Measurements from ENCODE around the gene OR10C1.

Gene OR10C1

GRCh38 chr6:29477923-29478450 lies 38.9 kb downstream of the OR10C1 start:
- TF ChIP-seq, protein P1, sequence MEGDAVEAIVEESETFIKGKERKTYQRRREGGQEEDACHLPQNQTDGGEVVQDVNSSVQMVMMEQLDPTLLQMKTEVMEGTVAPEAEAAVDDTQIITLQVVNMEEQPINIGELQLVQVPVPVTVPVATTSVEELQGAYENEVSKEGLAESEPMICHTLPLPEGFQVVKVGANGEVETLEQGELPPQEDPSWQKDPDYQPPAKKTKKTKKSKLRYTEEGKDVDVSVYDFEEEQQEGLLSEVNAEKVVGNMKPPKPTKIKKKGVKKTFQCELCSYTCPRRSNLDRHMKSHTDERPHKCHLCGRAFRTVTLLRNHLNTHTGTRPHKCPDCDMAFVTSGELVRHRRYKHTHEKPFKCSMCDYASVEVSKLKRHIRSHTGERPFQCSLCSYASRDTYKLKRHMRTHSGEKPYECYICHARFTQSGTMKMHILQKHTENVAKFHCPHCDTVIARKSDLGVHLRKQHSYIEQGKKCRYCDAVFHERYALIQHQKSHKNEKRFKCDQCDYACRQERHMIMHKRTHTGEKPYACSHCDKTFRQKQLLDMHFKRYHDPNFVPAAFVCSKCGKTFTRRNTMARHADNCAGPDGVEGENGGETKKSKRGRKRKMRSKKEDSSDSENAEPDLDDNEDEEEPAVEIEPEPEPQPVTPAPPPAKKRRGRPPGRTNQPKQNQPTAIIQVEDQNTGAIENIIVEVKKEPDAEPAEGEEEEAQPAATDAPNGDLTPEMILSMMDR (conservative IDR thresholded peaks at IDR 0.05; ENCODE audit: low read depth, low read length), result no peak
- H3K4me3 ChIP-seq (ENCODE audit: low read depth, low read length), result no peak overlapping the region
- DNase-seq (ENCODE audit: low read depth), result no peak

- no peak for DNase-seq (ENCODE audit: low read depth)
- H3K4me3 ChIP-seq (ENCODE audit: low read depth, low read length), result no peak overlapping the region
- TF ChIP-seq, protein P1 (conservative IDR thresholded peaks at IDR 0.05; ENCODE audit: low read depth, low read length), result no peak
Observed at GRCh38 chr6:29478740-29479139, 39.6 kb downstream of the OR10C1 start.

- no peak for DNase-seq (ENCODE audit: low read depth)
- H3K4me3 ChIP-seq (ENCODE audit: low read depth, low read length), result no peak overlapping the region
- TF ChIP-seq, protein P1 (conservative IDR thresholded peaks at IDR 0.05; ENCODE audit: low read depth, low read length), result no peak
Observed at GRCh38 chr6:29479560-29479959, 40.5 kb downstream of the OR10C1 start.

GRCh38 chr6:29483186-29483585 lies 44.1 kb downstream of the OR10C1 start:
- H3K4me3 ChIP-seq (ENCODE audit: low read depth, low read length), result no peak overlapping the region
- no peak for DNase-seq (ENCODE audit: low read depth)
- TF ChIP-seq, protein P1 (conservative IDR thresholded peaks at IDR 0.05; ENCODE audit: low read depth, low read length), result no peak

DNA sequence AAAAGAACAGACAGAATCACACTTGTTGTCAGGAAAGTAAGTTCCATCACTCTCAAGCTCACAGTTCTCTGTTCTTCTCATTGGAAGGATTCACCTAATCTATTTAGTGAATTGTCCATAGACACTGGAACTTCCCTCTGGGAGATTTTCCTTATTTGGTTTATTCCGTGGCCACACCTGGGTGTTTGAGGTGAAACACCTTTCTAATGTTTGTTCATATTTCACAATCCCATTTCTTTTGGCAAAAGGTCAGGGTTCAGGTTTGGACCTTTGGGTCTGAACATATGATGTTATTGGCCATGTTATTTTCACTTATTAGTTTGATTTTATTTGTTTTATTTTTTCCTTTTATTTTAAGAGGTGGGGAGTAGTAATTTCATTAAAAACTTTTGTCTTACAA lies 44.6 kb downstream of the OR10C1 start:
- TF ChIP-seq, protein P1 (conservative IDR thresholded peaks at IDR 0.05; ENCODE audit: low read depth, low read length), result no peak

DNA sequence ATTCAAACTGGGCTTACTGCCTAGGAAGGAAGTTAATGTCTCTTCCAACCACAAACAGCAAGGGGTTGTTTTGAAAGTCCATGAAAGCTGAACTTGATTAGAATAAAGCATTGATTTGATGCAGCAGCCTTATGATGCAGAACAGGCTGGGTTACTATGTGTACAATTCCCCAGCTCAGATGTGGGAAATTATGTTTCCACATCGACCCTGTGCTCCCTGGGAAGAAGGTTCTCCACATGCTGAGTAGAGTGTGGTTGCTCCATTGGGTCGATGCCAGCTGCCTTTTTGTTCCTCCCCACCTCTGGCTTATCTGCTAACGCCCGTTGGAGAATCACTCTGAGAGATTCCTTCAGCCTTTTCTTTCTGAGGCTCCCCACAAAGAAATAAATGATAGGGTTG lies 47.5 kb downstream of the OR10C1 start:
- TF ChIP-seq, protein P1 (conservative IDR thresholded peaks at IDR 0.05; ENCODE audit: low read depth, low read length), result no peak
- DNase-seq (ENCODE audit: low read depth), result no peak
- no peak overlapping the region for H3K4me3 ChIP-seq (ENCODE audit: low read depth, low read length)

More for the DNA sequence above, 44.6 kb downstream of the OR10C1 start:
- no peak overlapping the region for H3K4me3 ChIP-seq (ENCODE audit: low read depth, low read length)
- no peak for DNase-seq (ENCODE audit: low read depth)

DNA sequence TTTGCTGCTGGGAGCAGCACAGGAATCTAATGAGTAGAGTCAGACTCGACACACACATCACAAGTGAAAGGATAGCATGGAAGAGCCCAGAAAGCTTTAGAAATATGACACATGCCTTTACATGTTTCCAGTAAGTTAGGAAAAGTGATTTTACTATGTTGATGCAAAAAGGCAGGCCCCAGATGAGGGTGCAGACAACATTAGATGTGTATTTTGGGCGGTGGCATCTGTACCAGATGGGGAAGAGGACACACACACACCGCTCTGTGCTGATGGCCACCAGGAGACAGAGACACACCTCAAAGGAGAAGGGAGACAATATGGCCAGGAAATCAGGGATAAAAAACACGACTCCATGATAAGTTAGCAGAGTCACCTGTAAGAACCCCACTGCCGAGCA lies 48.0 kb downstream of the OR10C1 start:
- DNase-seq (ENCODE audit: low read depth), result no peak
- TF ChIP-seq, protein P1 (conservative IDR thresholded peaks at IDR 0.05; ENCODE audit: low read depth, low read length), result no peak
- H3K4me3 ChIP-seq (ENCODE audit: low read depth, low read length), result no peak overlapping the region
